ENCODE data around the gene VPS37C.

VPS37C gene

GRCh38 chr11:61152816-61153592 lies 8.2 kb downstream of the VPS37C start:
- DNase-seq: no peak

GRCh38 chr11:61151545-61152252 lies 9.5 kb downstream of the VPS37C start:
- DNase-seq: no peak

GRCh38 chr11:61150706-61151544 lies 10.3 kb downstream of the VPS37C start:
- DNase-seq: no peak

GRCh38 chr11:61149624-61150615 lies 11.3 kb downstream of the VPS37C start:
- peak; percentile 77 for DNase-seq

DNA sequence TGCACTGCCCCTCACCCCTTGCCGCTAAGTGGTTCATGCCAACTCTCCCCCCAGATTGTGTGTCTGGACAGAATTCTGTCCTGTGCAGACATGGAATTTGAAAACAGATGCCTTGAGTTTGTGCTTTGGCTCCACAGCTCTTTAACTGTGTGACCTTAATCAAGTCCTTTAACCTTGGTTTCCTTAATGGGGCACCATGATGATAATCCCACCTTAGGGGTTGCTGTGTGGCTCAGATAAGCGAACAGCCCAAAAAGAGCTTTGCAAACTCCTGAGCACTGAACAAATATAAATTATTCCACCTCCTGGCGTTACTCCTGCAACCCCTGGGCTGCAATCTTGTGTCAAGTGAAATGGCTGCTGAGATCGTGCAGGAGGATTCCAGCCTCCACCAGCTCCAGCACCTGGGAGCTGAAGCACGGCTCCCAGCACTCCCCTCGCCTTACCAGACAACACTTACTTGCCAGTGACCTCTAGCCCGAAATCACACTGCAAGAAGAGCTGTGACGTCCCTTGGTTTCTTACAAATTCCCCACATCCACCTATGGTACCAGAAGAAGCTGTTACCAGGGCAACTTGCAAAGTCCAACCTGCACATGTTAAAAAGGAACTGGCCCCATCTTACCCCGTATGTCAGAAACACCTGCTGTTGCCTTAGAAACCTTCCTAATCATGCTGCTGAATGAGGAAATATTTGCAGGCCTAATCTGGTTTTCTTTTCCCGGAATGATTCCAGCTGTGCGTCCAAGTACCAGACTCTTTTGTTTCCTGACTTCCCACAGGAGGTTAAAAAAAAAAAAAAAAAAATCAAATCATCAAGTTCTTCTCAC lies 13.2 kb downstream of the VPS37C start:
- DNase-seq: peak; percentile 62

DNA sequence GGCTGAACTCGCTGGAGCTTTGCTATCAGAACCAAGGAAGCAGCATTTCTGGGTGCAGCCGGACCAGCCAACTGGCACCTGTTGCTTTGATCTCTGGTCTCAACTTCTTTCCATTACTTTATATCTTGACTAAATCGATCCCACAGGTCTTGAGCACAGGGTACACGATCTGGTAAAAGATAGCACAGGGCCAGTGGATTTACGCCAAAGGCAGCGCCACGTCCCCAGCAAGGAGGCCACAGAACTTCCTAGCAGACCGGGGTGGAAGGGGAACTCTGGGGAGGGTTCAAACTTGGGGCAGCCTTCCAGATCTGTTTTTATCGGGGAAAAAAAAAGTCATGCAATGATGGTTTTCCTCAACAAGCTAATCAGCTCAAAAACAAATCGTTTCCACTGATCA lies 14.0 kb downstream of the VPS37C start:
- no peak for DNase-seq

DNA sequence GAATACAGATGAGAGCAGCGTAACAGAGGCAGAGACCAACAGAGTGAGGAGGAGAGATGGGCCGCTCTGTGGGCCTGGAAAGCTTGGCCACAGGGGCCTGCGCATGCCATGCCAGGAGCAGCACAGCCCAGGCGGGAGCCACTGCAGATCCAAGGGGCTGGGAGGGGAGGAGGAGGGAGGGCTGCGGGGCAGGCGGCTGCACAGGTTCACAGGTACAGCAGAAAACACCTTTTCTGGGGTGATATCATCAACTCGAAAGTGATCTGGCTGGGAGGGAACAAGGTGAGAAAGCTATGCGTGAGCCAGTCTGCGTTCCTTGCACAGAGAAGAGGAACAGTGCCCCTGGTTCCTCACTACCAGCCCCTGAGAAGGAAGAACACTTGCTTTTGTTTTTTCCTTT lies 14.8 kb downstream of the VPS37C start:
- no peak for DNase-seq

GRCh38 chr11:61145228-61146005 lies 15.8 kb downstream of the VPS37C start:
- no peak for DNase-seq

DNA sequence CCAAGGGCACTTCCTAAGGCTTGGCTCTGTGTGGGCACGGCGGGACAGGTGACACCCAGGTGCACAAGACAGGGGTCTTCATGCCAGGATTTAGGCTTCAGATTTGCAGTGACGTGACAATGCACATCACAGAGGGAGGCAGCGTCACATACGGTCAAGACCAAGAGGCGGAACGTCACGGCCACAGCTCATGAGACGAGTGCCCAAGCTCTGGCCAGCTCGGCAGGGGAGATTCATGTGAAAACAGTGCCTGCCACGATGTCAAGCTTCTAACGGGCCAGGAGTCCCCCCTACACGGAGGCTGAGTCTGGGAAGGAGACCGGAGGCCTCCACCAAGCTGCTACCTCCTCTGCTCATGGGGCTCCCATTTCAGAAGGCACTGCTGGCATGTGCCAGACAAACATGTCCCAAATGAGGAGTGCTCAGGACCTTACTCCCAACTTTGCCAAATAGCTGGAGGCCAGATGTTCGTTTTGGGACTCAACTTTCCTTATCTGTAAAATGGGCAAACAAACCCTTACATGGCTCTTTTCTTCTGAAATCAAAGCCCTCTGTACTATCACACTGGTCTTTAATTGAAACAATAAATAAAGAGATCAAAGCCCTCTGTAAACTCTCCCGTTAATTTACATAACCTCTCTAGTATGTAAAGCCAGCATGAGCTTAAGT lies 16.6 kb downstream of the VPS37C start:
- no peak for DNase-seq

- no peak for DNase-seq
Measured at GRCh38 chr11:61142424-61142823, 18.8 kb downstream of the VPS37C start.

- DNase-seq: peak; percentile 63
Measured at GRCh38 chr11:61141601-61142028, 19.6 kb downstream of the VPS37C start.

DNA sequence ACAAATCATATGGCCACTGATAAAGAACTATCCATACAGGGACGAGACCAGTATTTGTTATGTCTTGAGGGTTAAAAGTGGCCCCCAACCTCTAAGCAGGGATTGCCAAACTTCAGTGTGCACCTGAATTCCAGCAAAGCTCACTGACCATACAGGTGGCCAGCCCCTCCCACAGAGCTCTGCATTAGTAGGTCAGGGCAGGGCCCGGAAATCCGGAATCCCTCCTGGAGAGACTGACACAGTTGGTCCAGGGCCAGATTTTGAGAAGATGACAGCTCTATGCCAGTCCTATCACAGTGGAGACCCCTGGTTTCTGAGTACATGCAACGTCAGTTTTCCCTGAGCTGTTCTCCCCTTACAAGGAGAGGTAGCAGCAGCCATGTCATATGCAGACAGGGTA lies 20.8 kb downstream of the VPS37C start:
- DNase-seq: no peak

- no peak for DNase-seq
Measured at GRCh38 chr11:61139387-61139786, 21.8 kb downstream of the VPS37C start.

GRCh38 chr11:61138935-61139334 lies 22.3 kb downstream of the VPS37C start:
- no peak for DNase-seq

- DNase-seq: no peak
Measured at GRCh38 chr11:61134801-61135257, 26.4 kb downstream of the VPS37C start.

DNA sequence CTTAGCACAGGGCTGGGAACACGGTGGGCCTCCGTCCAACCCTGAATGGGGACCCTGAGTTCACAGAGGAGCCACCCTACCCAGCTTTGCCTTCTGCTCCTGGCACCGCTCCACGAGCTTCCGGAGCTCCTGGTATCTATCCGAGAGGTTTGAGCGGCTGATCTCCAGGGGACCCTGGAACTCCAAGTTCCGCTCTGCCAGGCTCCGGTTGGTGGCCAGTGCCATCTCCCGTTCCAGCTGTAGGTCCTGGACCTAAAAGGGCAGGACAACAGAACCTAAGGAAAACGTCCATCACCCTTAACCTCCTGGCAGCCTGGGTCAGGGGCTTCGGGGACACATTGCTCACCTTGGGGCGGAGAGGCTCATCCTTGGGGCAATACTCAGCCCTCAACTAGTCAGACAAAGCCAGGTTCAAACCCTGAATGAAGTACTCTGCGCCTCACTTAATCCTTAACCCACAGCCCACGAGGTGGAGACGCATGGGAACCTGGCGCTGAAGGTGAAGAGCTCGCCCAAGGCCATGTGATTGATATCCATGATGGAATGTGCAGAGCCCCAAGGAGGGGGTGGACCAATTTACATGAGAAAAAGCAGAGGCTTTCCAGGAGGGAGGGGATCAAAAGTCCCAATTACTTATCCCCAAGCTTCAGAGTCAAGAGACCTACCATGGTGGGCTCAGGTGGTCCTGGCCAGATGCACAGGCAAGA lies 27.1 kb downstream of the VPS37C start:
- no peak for DNase-seq

DNA sequence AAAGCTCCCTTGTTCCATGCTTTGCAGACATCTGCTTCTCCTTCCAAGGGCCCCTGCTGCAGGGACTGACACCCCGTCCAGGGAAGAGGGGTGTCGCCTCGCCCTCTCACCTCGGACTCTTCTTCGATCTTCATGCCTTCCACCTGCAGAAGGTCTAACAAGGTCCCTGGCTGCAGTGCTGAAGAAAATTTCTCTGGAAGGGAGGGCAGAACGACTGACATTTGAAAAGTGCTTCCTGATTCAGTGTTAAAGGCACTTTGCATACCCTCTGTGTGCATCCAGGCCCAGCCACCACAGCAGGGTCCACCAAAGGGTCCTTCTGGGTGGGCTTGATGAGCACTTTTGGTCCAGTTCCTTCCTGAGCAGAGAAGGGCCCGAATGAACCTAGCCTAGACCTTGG lies 28.1 kb downstream of the VPS37C start:
- no peak for DNase-seq

- DNase-seq: no peak
Measured at GRCh38 chr11:61132646-61133045, 28.6 kb downstream of the VPS37C start.

GRCh38 chr11:61131998-61132555 lies 29.1 kb downstream of the VPS37C start:
- no peak for DNase-seq

All from hematopoietic multipotent progenitor cell treated with erythropoietin and hydrocortisone succinate and interleukin-3 and kit ligand, for 8 days (in vitro differentiated cells).